ENCODE data around the gene HOXD12. TPM values are rescaled to one million over a fixed set of nuclear protein-coding genes. Genes with fewer than 3 reads are reported as not detected.
A peak's percentile ranks its signal among the peaks of the same experiment; 100 is the strongest.

The HOXD12 gene
- not detected in 2 replicates for total RNA-seq

- no peak within 1 kb of the TSS for H3K4me3 ChIP-seq (ENCODE audit: low read depth, low read length)
- TF ChIP-seq CTCF (conservative IDR thresholded peaks at IDR 0.05; ENCODE audit: low read depth, low read length), result no peak
Observed at GRCh38 chr2:176099728-176100546, at the start of gene HOXD12. Gene HOXD12, plus strand, starts transcription at chr2:176099795. Its CDS starts 7 bp downstream, at chr2:176099802.

GRCh38 chr2:176056406-176056805 lies 43.2 kb upstream of the HOXD12 start:
- no peak for DNase-seq (ENCODE audit: low read depth)
- no peak for TF ChIP-seq CTCF (conservative IDR thresholded peaks at IDR 0.05; ENCODE audit: low read depth, low read length)
- H3K4me3 ChIP-seq (ENCODE audit: low read depth, low read length), result no peak overlapping the region

More at GRCh38 chr2:176099728-176100546, at the start of gene HOXD12:
- DNase-seq (ENCODE audit: low read depth), result no peak

GRCh38 chr2:176063958-176064357 lies 35.6 kb upstream of the HOXD12 start:
- DNase-seq (ENCODE audit: low read depth), result no peak
- no peak for TF ChIP-seq CTCF (conservative IDR thresholded peaks at IDR 0.05; ENCODE audit: low read depth, low read length)
- H3K4me3 ChIP-seq (ENCODE audit: low read depth, low read length), result no peak overlapping the region

GRCh38 chr2:176066645-176067588 lies 32.7 kb upstream of the HOXD12 start:
- no peak for TF ChIP-seq CTCF (conservative IDR thresholded peaks at IDR 0.05; ENCODE audit: low read depth, low read length)
- DNase-seq (ENCODE audit: low read depth), result no peak
- peak overlapping the region; percentile 18 for H3K4me3 ChIP-seq (ENCODE audit: low read depth, low read length)

- H3K4me3 ChIP-seq (ENCODE audit: low read depth, low read length), result peak overlapping the region; percentile 18
- TF ChIP-seq CTCF (conservative IDR thresholded peaks at IDR 0.05; ENCODE audit: low read depth, low read length), result no peak
- no peak for DNase-seq (ENCODE audit: low read depth)
Observed at GRCh38 chr2:176067589-176068418, 31.8 kb upstream of the HOXD12 start.

- TF ChIP-seq CTCF (conservative IDR thresholded peaks at IDR 0.05; ENCODE audit: low read depth, low read length), result no peak
- DNase-seq (ENCODE audit: low read depth), result no peak
- H3K4me3 ChIP-seq (ENCODE audit: low read depth, low read length), result no peak overlapping the region
Observed at GRCh38 chr2:176068419-176068832, 31.2 kb upstream of the HOXD12 start.
